Measurements from ENCODE around the gene OR9A2. TPM values are rescaled to one million over a fixed set of nuclear protein-coding genes. Genes with fewer than 3 reads are reported as not detected.
A peak's percentile ranks its signal among the peaks of the same experiment; 100 is the strongest.

Gene OR9A2
- total RNA-seq, 1 donor from 2014 or later = 0.31 TPM

DNA sequence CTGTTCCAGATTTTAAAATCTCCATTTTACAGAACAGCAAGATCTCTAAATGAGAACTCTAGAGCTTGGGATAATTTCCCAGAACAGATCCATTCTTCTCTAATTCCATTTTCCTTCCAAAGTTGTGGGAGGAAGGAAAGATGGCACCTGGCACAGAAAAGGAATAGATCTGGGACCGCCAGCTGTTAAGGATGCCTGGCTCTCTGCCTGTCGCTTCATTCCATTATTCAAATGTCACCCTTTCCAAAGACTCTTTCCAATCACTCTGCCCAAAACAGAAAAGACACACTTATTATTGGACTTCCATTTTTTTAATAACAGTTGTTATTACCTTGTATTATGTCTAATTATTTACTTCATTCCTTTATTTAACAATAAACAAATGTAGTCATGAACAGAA is 751 bp upstream of the OR9A2 start:
- Mint-ChIP-seq H3K4me3 (no peak overlapping the region), H3K36me3 (ENCODE audit: low read depth) (no peaks in the 10 kb centered on the region), H3K9me3 (no peaks in the 10 kb centered on the region), H3K27me3 (no peaks in the 10 kb centered on the region), H3K27ac (no peak overlapping the region), H3K4me1 (peaks cover 8% of the 10 kb centered on the region)
- no peak for TF ChIP-seq CTCF (IDR thresholded peaks at IDR 0.05)
- ChIA-PET CTCF (no interaction called here), POLR2A (interaction anchor here (1.0 kb wide), 1 partner anchor 10 kb away, joined by 4 read pairs; no protein-coding TSS in a partner anchor)
- ATAC-seq (ENCODE audit: low read depth) (no peak), DNase-seq (no peak)
- intact Hi-C loops (cut with micrococcal nuclease) = no loop called here

- intact Hi-C loops (cut with micrococcal nuclease) = no loop called here
- ChIA-PET POLR2A (no interaction called here), CTCF (no interaction called here)
- TF ChIP-seq CTCF (IDR thresholded peaks at IDR 0.05) = no peak
- no peak for ATAC-seq (ENCODE audit: low read depth)
- DNase-seq = no peak
- no peaks in the 10 kb centered on the region for H3K36me3 Mint-ChIP-seq (ENCODE audit: low read depth)
- no peak overlapping the region for H3K4me3 Mint-ChIP-seq
- peaks cover 3% of the 10 kb centered on the region for H3K9me3 Mint-ChIP-seq
- H3K4me1 Mint-ChIP-seq = peaks cover 6% of the 10 kb centered on the region
- no peaks in the 10 kb centered on the region for H3K27me3 Mint-ChIP-seq
- H3K27ac Mint-ChIP-seq = no peak overlapping the region
These were observed 1.6 kb downstream of the OR9A2 start for GRCh38 chr7:143025371-143025770.

DNA sequence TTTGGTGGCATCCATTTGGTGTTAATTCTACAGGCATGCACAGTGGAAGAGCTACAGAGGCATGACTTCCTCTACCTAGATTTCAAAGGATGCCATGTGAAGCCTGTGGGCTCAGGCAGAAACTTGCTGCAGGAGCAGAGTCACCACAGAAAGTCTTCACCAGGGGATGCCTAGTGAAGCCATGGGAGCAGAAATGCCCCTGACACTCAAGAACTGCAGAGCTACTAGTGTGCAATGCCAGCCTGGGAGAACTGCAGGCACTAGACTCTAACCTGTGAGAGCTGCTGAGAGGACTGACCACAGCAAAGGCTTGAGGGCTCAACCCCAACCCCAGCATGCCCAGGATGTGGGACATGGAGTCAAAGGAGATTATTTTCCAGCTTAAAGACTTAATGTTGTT is 3.9 kb downstream of the OR9A2 start:
- no peaks in the 10 kb centered on the region for H3K27me3 Mint-ChIP-seq
- DNase-seq (no peak), ATAC-seq (ENCODE audit: low read depth) (no peak)
- ChIA-PET POLR2A (no interaction called here), CTCF (interaction anchor here (0.6 kb wide), 1 partner anchor 352 kb away, joined by 3 read pairs; no protein-coding TSS in a partner anchor)
- no peak for TF ChIP-seq CTCF (IDR thresholded peaks at IDR 0.05)
- peaks cover 5% of the 10 kb centered on the region for H3K36me3 Mint-ChIP-seq (ENCODE audit: low read depth)
- H3K4me3 Mint-ChIP-seq = no peak overlapping the region
- no peak overlapping the region for H3K27ac Mint-ChIP-seq
- H3K9me3 Mint-ChIP-seq = peaks cover 9% of the 10 kb centered on the region
- intact Hi-C loops (cut with micrococcal nuclease) = no loop called here
- H3K4me1 Mint-ChIP-seq = peaks cover 19% of the 10 kb centered on the region

DNA sequence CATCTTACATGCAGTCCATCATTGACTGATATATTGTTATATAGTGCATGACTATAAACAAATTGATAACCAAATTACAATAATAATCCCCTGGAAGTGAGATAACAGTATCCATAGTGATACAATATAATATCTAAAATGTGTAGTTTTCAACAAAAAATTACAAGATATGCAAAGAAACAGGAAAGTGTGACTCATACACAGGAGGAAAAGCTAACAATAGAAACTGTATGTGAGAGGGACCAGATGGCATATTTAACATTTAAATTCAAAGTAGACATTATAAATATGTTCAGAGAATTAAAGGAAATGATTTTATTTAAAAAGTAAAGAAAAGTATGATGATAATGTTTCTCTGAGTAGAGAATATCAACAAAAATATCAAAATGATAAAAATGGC is 8.0 kb downstream of the OR9A2 start:
- H3K4me3 Mint-ChIP-seq = peak overlapping the region; percentile 30
- ATAC-seq (ENCODE audit: low read depth) (no peak), DNase-seq (no peak)
- peak overlapping the region; percentile 16 for H3K27ac Mint-ChIP-seq
- no peak for TF ChIP-seq CTCF (IDR thresholded peaks at IDR 0.05)
- peaks cover 57% of the 10 kb centered on the region for H3K4me1 Mint-ChIP-seq
- ChIA-PET CTCF (interaction anchor here (4.6 kb wide), 1 partner anchor 16 kb away, joined by 15 read pairs; no protein-coding TSS in a partner anchor), POLR2A (interaction anchor here (1.3 kb wide), 1 partner anchor 13 kb away, joined by 4 read pairs; no protein-coding TSS in a partner anchor)
- peaks cover 8% of the 10 kb centered on the region for H3K36me3 Mint-ChIP-seq (ENCODE audit: low read depth)
- H3K9me3 Mint-ChIP-seq = peaks cover 9% of the 10 kb centered on the region
- no peaks in the 10 kb centered on the region for H3K27me3 Mint-ChIP-seq
- intact Hi-C loops (cut with micrococcal nuclease) = loop anchor here (10.0 kb wide), 1 partner anchor 366 kb away; the partner anchor contains the start of gene ZYX

DNA sequence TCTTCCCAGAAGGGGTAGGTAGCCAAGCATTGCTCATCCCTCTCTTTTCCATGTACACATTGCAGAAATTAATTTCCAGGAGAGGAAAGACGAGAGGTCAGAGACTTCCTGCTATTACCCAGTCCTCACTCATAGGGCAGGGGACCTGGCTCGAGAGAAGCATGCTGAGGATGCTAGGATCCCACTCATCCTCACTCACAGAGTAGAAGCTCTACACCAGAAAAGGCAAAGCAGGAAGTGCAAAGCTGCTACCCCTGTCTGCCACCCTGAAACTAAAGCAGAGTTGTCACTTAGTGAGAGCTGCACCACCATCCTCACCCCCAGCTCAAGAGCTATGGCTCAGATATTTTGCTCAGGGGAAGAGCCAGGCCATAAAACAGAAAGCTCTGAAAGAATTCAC is 9.9 kb downstream of the OR9A2 start:
- ChIA-PET POLR2A (interaction anchor here (0.6 to 4.9 kb wide), 6 partner anchors 68 to 220 kb away, joined by 3 to 22 read pairs (median 11); no protein-coding TSS in a partner anchor), CTCF (interaction anchor here (0.6 to 17.3 kb wide), 7 partner anchors 9 to 413 kb away, joined by 3 to 519 read pairs (median 5); partner anchors contain the start of gene TAS2R40)
- ATAC-seq (ENCODE audit: low read depth) = peak; percentile 33
- Mint-ChIP-seq H3K9me3 (peaks cover 7% of the 10 kb centered on the region), H3K36me3 (ENCODE audit: low read depth) (peaks cover 8% of the 10 kb centered on the region), H3K4me1 (peaks cover 72% of the 10 kb centered on the region), H3K27ac (peak overlapping the region; percentile 95), H3K4me3 (peak overlapping the region; percentile 41), H3K27me3 (no peaks in the 10 kb centered on the region)
- no peak for TF ChIP-seq CTCF (IDR thresholded peaks at IDR 0.05)
- DNase-seq = no peak
- intact Hi-C loops (cut with micrococcal nuclease) = loop anchor here (2.0 to 10.0 kb wide), 2 partner anchors 110 to 368 kb away; partner anchors contain the start of gene ZYX
